ENCODE results near the gene PRKAR1B. TPM values are rescaled to one million over a fixed set of nuclear protein-coding genes. Genes with fewer than 3 reads are reported as not detected.

The PRKAR1B gene
- total RNA-seq, 1 donor from 2014 or later = 14.2 TPM

- Histone ChIP-seq H3K9me3 (replicated peaks) (no peaks in the 10 kb centered on the region), H3K4me1 (peaks cover 5% of the 10 kb centered on the region), H3K27me3 (ENCODE audit: low read depth) (no peaks in the 10 kb centered on the region), H3K27ac (replicated peaks) (no peak overlapping the region), H3K4me3 (no peak overlapping the region), H3K36me3 (no peaks in the 10 kb centered on the region)
- no peak for TF ChIP-seq CTCF (IDR thresholded peaks at IDR 0.05; ENCODE audit: borderline replicate concordance)
- no peak for DNase-seq
- intact Hi-C loops (cut with micrococcal nuclease) = no loop called here
Observed at GRCh38 chr7:585873-586272, 141.2 kb downstream of the PRKAR1B start.

GRCh38 chr7:585229-585711, 141.8 kb downstream of the PRKAR1B start:
- Histone ChIP-seq H3K36me3 (no peaks in the 10 kb centered on the region), H3K4me3 (no peak overlapping the region), H3K27ac (replicated peaks) (no peak overlapping the region), H3K4me1 (peaks cover 5% of the 10 kb centered on the region), H3K9me3 (replicated peaks) (no peaks in the 10 kb centered on the region), H3K27me3 (ENCODE audit: low read depth) (no peaks in the 10 kb centered on the region)
- no peak for TF ChIP-seq CTCF (IDR thresholded peaks at IDR 0.05; ENCODE audit: borderline replicate concordance)
- intact Hi-C loops (cut with micrococcal nuclease) = no loop called here
- no peak for DNase-seq

DNA sequence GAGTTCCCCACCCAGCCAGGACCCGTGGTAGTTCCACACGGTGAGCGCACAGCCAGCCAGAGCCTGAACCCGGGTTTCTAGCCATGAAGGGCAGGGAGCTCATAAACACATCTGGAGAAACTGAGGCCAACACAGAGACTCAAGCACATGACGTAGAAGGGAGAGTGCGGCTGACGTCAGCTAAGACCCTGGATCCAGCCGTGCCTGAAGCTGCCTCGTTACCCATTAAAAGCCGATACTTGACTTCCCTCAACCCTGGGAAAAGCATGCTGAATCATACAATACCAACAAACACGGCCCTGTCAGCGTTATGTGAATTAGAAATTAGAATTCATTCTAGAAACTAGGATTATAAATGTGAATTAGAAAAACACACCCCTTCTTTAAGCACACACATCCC, 142.3 kb downstream of the PRKAR1B start:
- Histone ChIP-seq H3K36me3 (no peaks in the 10 kb centered on the region), H3K4me3 (no peak overlapping the region), H3K27me3 (ENCODE audit: low read depth) (no peaks in the 10 kb centered on the region), H3K9me3 (replicated peaks) (no peaks in the 10 kb centered on the region), H3K4me1 (peaks cover 5% of the 10 kb centered on the region), H3K27ac (replicated peaks) (no peak overlapping the region)
- no peak for TF ChIP-seq CTCF (IDR thresholded peaks at IDR 0.05; ENCODE audit: borderline replicate concordance)
- DNase-seq = no peak
- intact Hi-C loops (cut with micrococcal nuclease) = no loop called here

DNA sequence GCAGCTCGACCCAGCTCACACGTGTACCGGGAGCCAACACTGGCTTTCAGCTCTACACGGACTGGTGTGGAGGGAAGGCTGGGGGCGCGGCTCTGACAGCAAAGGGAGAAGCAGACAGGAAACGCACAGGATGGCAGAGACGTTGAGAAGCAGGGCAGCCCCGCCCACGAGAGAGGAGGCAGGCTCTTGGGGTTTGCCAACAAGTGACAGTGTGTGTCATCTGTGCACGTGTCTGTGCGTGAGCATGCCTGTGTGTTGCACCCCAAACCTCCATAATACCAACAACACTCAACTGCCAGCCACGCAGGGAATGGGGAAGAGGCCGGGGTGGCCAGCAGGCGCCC, 143.0 kb downstream of the PRKAR1B start:
- Histone ChIP-seq H3K27me3 (ENCODE audit: low read depth) (no peaks in the 10 kb centered on the region), H3K4me3 (no peak overlapping the region), H3K36me3 (peaks cover under 1% of the 10 kb centered on the region), H3K9me3 (replicated peaks) (no peaks in the 10 kb centered on the region), H3K4me1 (peaks cover 5% of the 10 kb centered on the region), H3K27ac (replicated peaks) (no peak overlapping the region)
- no peak for TF ChIP-seq CTCF (IDR thresholded peaks at IDR 0.05; ENCODE audit: borderline replicate concordance)
- intact Hi-C loops (cut with micrococcal nuclease) = no loop called here
- DNase-seq = no peak

DNA sequence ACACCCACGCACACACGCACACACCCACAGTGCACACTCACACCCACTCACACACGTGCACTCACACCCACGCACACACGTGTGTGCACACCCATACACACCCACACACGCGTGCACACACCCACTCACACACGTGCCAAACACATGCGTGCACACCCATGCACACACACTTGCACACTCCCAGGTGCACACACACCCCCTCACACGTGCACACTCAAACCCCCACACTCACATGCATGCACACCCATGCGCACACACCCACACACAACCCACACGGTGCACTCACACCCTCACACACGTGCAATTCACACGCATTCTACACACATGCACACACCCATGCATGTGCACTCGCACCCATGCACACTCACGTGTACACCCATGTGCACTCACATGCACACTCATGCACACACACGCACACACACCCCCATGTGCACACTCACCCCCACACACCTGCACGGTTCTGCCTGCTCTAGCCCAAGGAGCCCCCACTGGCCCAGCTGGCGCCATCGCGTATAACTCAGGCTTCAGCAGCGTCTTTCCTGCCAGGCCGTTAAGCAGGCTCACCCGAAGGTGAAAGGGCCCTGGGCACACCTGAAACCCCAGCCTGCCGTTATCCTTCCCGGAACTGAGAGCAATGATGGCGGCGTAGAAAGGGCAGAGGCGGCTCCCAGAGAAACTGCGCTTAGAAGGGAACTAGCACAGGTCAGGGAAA, 143.5 kb downstream of the PRKAR1B start:
- no peak overlapping the region for H3K27ac ChIP-seq (replicated peaks)
- no peak for DNase-seq
- H3K36me3 ChIP-seq = peaks cover 4% of the 10 kb centered on the region
- no peak overlapping the region for H3K4me3 ChIP-seq
- peaks cover 5% of the 10 kb centered on the region for H3K4me1 ChIP-seq
- intact Hi-C loops (cut with micrococcal nuclease) = no loop called here
- no peaks in the 10 kb centered on the region for H3K27me3 ChIP-seq (ENCODE audit: low read depth)
- no peak for TF ChIP-seq CTCF (IDR thresholded peaks at IDR 0.05; ENCODE audit: borderline replicate concordance)
- no peaks in the 10 kb centered on the region for H3K9me3 ChIP-seq (replicated peaks)

Measured in left ventricle myocardium inferior (tissue), 1 donor.